Uterus (tissue), 4 donors: Measurements from ENCODE around the gene GLRX. TPM values are rescaled to one million over a fixed set of nuclear protein-coding genes. Genes with fewer than 3 reads are reported as not detected.

ENCODE experiments used
- DNase-seq, 2 donors: peaks; one replicate each; pipeline ENCODE4 v3.0.0-alpha.2; 2019 to 2020
- H3K27ac ChIP-seq, 2 donors: fragments of 200-600 bp; sonication (generic); 1 replicate in 1 of 2; 2 replicates in 1 of 2; pipeline ENCODE4 v1.5.1; 2016 to 2018
- H3K27me3 ChIP-seq, 2 donors: fragments of 200-600 bp; sonication (generic); one replicate each; pipeline ENCODE4 v1.5.1; 2018 to 2019; ENCODE audit warnings: control low read depth in 1 of 2
- H3K36me3 ChIP-seq, 2 donors: fragments of 200-600 bp; sonication (generic); one replicate each; pipeline ENCODE4 v1.5.1; 2019; ENCODE audit warnings: control low read depth in 1 of 2
- H3K4me1 ChIP-seq, 2 donors: fragments of 200-600 bp; sonication (generic); one replicate each; pipeline ENCODE4 v1.5.1; 2018 to 2019; ENCODE audit warnings: control low read depth in 1 of 2
- H3K4me3 ChIP-seq, 2 donors: fragments of 200-600 bp; sonication (generic); 1 replicate in 1 of 2; 2 replicates in 1 of 2; pipeline ENCODE4 v1.5.1; 2018 to 2019; ENCODE audit warnings: mild to moderate bottlenecking in 1 of 2
- H3K9me3 ChIP-seq, 2 donors: fragments of 200-600 bp; sonication (generic); one replicate each; pipeline ENCODE4 v1.5.1; 2019; ENCODE audit warnings: control low read depth in 1 of 2
- CTCF ChIP-seq, 4 experiments: fragments of 200-600 bp in 2 of 4; fragments of 450-650 bp in 2 of 4; sonication (generic) in 2 of 4; IDR thresholded peaks; one replicate each; pipeline ENCODE4 v1.5.1; 2016 to 2019; ENCODE audit warnings: antibody characterized with exemption in 4 of 4, mild to moderate bottlenecking in 2 of 4, moderate library complexity in 1 of 4
- POLR2A ChIP-seq, 2 donors: fragments of 450-650 bp; IDR thresholded peaks; one replicate each; pipeline ENCODE4 v1.6.1; 2016; ENCODE audit warnings: antibody characterized with exemption in 2 of 2, mild to moderate bottlenecking in 1 of 2, moderate library complexity in 1 of 2
- intact Hi-C: fragments of 100-400 bp; cut with DNase I; formaldehyde crosslinking; loops from one replicate; pipeline ENCODE4 v1.15.1; 2023; ENCODE audit warnings: low total_unique reads
- total RNA-seq, 4 donors: library from RNA; depleted of rRNA in 3 of 4; stranded (reverse); fragments of >200 nt in 3 of 4; gene quantifications; one replicate each; pipeline versions ENCODE4 v1.1.0 to v1.2.4, GENCODE V29; 2014 to 2023
- donor health status: DM: yes; HTN: yes; CAD: no.

GLRX gene
- total RNA-seq, 4 donors from 2014 or later = 13.0 to 98.8 (median 15.5) TPM

GRCh38 chr5:95806687-95807086 lies 15.8 kb downstream of the GLRX start:
- Histone ChIP-seq H3K4me3 (no peak overlapping the region), H3K9me3 (no peaks in the 10 kb centered on the region), H3K27me3 (no peaks in the 10 kb centered on the region), H3K36me3 (no peaks in the 10 kb centered on the region), H3K27ac (no peak overlapping the region), H3K4me1 (peaks cover 0 to 5% of the 10 kb centered on the region in 2 donors)
- intact Hi-C loops = no loop called here
- TF ChIP-seq CTCF (IDR thresholded peaks at IDR 0.05) = no peak
- no peak for TF ChIP-seq POLR2A (IDR thresholded peaks at IDR 0.05)
- no peak for DNase-seq

GRCh38 chr5:95804736-95805539 lies 17.6 kb downstream of the GLRX start:
- no peak for DNase-seq
- Histone ChIP-seq H3K36me3 (no peaks in the 10 kb centered on the region), H3K9me3 (no peaks in the 10 kb centered on the region), H3K4me3 (no peak overlapping the region), H3K27ac (no peak overlapping the region), H3K4me1 (peaks cover 0 to 5% of the 10 kb centered on the region in 2 donors), H3K27me3 (no peaks in the 10 kb centered on the region)
- TF ChIP-seq POLR2A (IDR thresholded peaks at IDR 0.05) (no peak), CTCF (IDR thresholded peaks at IDR 0.05) (no peak)
- intact Hi-C loops = no loop called here

- no peaks in the 10 kb centered on the region for H3K4me1 ChIP-seq
- no peak overlapping the region for H3K27ac ChIP-seq
- H3K4me3 ChIP-seq = no peak overlapping the region
- H3K9me3 ChIP-seq = no peaks in the 10 kb centered on the region
- DNase-seq = no peak
- TF ChIP-seq CTCF (IDR thresholded peaks at IDR 0.05) (no peak), POLR2A (IDR thresholded peaks at IDR 0.05) (no peak)
- intact Hi-C loops = no loop called here
- H3K36me3 ChIP-seq = no peaks in the 10 kb centered on the region
- no peaks in the 10 kb centered on the region for H3K27me3 ChIP-seq
Measured at GRCh38 chr5:95803271-95804148, 19.0 kb downstream of the GLRX start.

- Histone ChIP-seq H3K27me3 (no peaks in the 10 kb centered on the region), H3K27ac (no peak overlapping the region), H3K9me3 (no peaks in the 10 kb centered on the region), H3K4me1 (no peaks in the 10 kb centered on the region), H3K36me3 (no peaks in the 10 kb centered on the region), H3K4me3 (no peak overlapping the region)
- intact Hi-C loops = no loop called here
- DNase-seq = no peak
- TF ChIP-seq CTCF (IDR thresholded peaks at IDR 0.05) (no peak), POLR2A (IDR thresholded peaks at IDR 0.05) (no peak)
Measured at GRCh38 chr5:95801961-95802360, 20.6 kb downstream of the GLRX start.

- intact Hi-C loops = no loop called here
- Histone ChIP-seq H3K4me1 (no peaks in the 10 kb centered on the region), H3K36me3 (no peaks in the 10 kb centered on the region), H3K9me3 (no peaks in the 10 kb centered on the region), H3K4me3 (no peak overlapping the region), H3K27ac (no peak overlapping the region), H3K27me3 (no peaks in the 10 kb centered on the region)
- no peak for DNase-seq
- no peak for TF ChIP-seq CTCF (IDR thresholded peaks at IDR 0.05)
- TF ChIP-seq POLR2A (IDR thresholded peaks at IDR 0.05) = no peak
Measured at GRCh38 chr5:95801532-95801931, 21.0 kb downstream of the GLRX start.
